Smooth muscle cell (in vitro differentiated cells): Measurements from ENCODE around the gene ADISSP. TPM values are rescaled to one million over a fixed set of nuclear protein-coding genes. Genes with fewer than 3 reads are reported as not detected.

Source experiments
- DNase-seq: peaks from one replicate; lab custom pipeline; 2025; ENCODE audit not compliant: unreplicated experiment; lab: John Stamatoyannopoulos, UW
- H2AFZ ChIP-seq: fragments of 200-600 bp; sonication (generic); 2 replicates; pipeline ENCODE4 v1.6.0; 2016; ENCODE audit warnings: antibody characterized with exemption, low read depth, mild to moderate bottlenecking
- H3F3A ChIP-seq: fragments of 200-600 bp; sonication (generic); 2 replicates; pipeline ENCODE4 v1.6.0; 2017; ENCODE audit warnings: antibody characterized with exemption, low read depth
- H3K27ac ChIP-seq: fragments of 200-600 bp; sonication (generic); 2 replicates; pipeline ENCODE4 v1.5.1; 2016; ENCODE audit warnings: low read depth, mild to moderate bottlenecking
- H3K27me3 ChIP-seq: fragments of 200-600 bp; sonication (generic); 2 replicates; pipeline ENCODE4 v1.6.1; 2016; ENCODE audit warnings: low read depth, mild to moderate bottlenecking
- H3K36me3 ChIP-seq: fragments of 200-600 bp; sonication (generic); 2 replicates; pipeline ENCODE4 v1.5.1; 2016; ENCODE audit warnings: low read depth
- H3K4me1 ChIP-seq: fragments of 200-600 bp; sonication (generic); 2 replicates; pipeline ENCODE4 v1.5.1; 2016; ENCODE audit warnings: low read depth
- H3K4me2 ChIP-seq: fragments of 200-600 bp; sonication (generic); 2 replicates; pipeline ENCODE4 v1.6.0; 2016; ENCODE audit warnings: mild to moderate bottlenecking
- H3K4me3 ChIP-seq: fragments of 200-600 bp; sonication (generic); 2 replicates; pipeline ENCODE4 v1.5.1; 2016; ENCODE audit warnings: mild to moderate bottlenecking
- H3K79me2 ChIP-seq: fragments of 200-600 bp; sonication (generic); 2 replicates; pipeline ENCODE4 v1.6.0; 2016; ENCODE audit warnings: low read depth, mild to moderate bottlenecking
- H3K9ac ChIP-seq: fragments of 200-600 bp; sonication (generic); 2 replicates; pipeline ENCODE4 v1.6.0; 2016; ENCODE audit warnings: low read depth
- H3K9me3 ChIP-seq: fragments of 200-600 bp; sonication (generic); replicated peaks from 2 replicates; pipeline ENCODE4 v1.5.1; 2016; ENCODE audit warnings: low read depth
- H4K20me1 ChIP-seq: fragments of 200-600 bp; sonication (generic); 2 replicates; pipeline ENCODE4 v1.6.0; 2016; ENCODE audit warnings: low read depth
- CTCF ChIP-seq: fragments of 200-600 bp; sonication (generic); IDR thresholded peaks from 2 replicates; pipeline ENCODE4 v1.5.1; 2017; ENCODE audit warnings: borderline replicate concordance, mild to moderate bottlenecking, antibody characterized with exemption; ENCODE audit not compliant: insufficient read depth, poor library complexity, severe bottlenecking
- WGBS: methylation state at CpG from one replicate; pipeline ENCODE4 v1.1.7; 2016; ENCODE audit warnings: low lambda C conversion rate; 5-methylcytosine and 5-hydroxymethylcytosine counted together
- polyA plus RNA-seq: library from polyadenylated mRNA; unstranded; fragments of >200 nt; fragmentation: Nextera tagmentation; extraction: Ambion mirVana; gene quantifications from 2 replicates; pipeline ENCODE4 v1.2.1, GENCODE V29; 2016
- total RNA-seq: library from RNA; depleted of rRNA; stranded (reverse); fragments of >200 nt; gene quantifications from 2 replicates; pipeline ENCODE4 v1.2.3, GENCODE V29; 2014

ADISSP gene
- total and polyA plus RNA-seq, 2 experiments from 2014 or later: 7.6 to 46.7 TPM

- no peaks in the 10 kb centered on the region for H3K27me3 ChIP-seq
- 92% methylated on average over 10 of the region's 10 CpGs for WGBS
- H3K4me1 ChIP-seq: no peaks in the 10 kb centered on the region
- no peak overlapping the region for H2AFZ ChIP-seq
- no peaks in the 10 kb centered on the region for H3F3A ChIP-seq
- H4K20me1 ChIP-seq: no peaks in the 10 kb centered on the region
- H3K79me2 ChIP-seq: no peaks in the 10 kb centered on the region
- no peaks in the 10 kb centered on the region for H3K9me3 ChIP-seq
- no peak overlapping the region for H3K27ac ChIP-seq
- no peak for TF ChIP-seq CTCF
- no peak overlapping the region for H3K4me2 ChIP-seq
- H3K9ac ChIP-seq: no peak overlapping the region
- H3K36me3 ChIP-seq: no peaks in the 10 kb centered on the region
- H3K4me3 ChIP-seq: no peak overlapping the region
- DNase-seq: no peak
These were observed 60.6 kb downstream of the ADISSP start for GRCh38 chr20:3706774-3707507.

DNA sequence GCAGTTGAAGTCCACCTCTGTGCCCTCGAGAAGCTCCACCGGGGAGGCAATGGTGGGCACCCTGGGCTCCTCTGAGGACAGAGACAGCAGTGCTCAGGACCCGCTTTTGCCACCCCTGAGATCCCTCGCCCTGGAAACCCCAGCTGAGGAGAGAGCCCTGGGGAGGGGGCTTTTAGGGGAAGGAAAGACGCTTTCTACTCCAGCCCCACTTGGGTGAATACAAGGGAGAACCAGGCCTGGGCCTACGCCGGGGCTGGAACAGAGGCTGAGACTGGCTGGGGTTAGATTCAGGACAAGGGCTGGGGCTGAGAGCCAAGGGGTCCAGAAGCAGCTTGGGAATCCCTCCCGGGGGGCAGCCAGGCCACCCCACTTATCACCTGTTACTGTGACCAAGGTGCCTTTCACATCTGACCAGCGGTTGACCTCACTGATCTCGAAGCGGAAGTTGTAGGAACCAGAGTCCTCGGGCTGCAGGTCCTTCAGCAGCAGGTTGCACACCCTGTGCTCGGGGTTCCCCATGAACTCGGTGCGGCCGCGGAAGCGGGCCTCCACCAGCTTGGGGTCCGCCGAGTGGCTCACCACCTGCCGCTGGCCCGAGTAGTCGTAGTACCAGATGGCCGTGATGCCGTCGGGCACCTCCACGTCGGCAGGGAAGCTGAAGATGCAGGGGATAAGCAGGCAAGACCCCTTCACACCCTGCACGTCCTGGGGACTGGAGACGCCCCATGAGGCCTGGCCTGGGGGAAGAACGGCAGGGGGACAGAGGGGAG, 61.4 kb downstream of the ADISSP start:
- no peak overlapping the region for H2AFZ ChIP-seq
- no peaks in the 10 kb centered on the region for H3K79me2 ChIP-seq
- no peaks in the 10 kb centered on the region for H3K27me3 ChIP-seq
- no peak overlapping the region for H3K27ac ChIP-seq
- no peaks in the 10 kb centered on the region for H3K9me3 ChIP-seq
- H4K20me1 ChIP-seq: no peaks in the 10 kb centered on the region
- H3F3A ChIP-seq: no peaks in the 10 kb centered on the region
- H3K4me1 ChIP-seq: no peaks in the 10 kb centered on the region
- no peak overlapping the region for H3K9ac ChIP-seq
- H3K36me3 ChIP-seq: no peaks in the 10 kb centered on the region
- TF ChIP-seq CTCF: no peak
- no peak for DNase-seq
- 95% methylated on average over 31 of the region's 31 CpGs for WGBS
- no peak overlapping the region for H3K4me2 ChIP-seq
- H3K4me3 ChIP-seq: no peak overlapping the region

DNA sequence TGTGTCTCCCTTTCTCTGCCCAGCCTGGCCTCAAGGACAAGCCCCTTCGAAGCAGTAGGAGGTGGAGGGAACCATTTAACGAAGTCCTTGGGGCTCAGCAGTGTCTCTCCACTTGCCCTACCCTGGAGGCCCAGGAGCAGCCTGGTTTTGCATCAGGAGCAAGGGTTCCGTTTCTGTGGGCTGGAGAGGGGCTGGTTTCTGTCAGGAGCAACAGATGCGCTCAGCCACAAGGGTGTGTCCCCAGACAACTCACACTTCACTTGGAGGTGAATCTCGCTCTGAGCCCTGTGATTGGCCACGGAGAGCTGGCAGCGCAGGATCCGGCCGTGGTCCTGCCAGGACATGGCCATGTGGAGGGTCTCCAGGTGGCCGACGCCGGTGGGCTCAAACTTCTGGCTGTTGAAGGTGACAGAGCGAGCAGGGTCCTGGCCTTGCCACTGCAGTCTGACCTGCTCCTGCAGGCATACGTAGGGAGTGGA, 62.0 kb downstream of the ADISSP start:
- TF ChIP-seq CTCF: no peak
- Histone ChIP-seq H2AFZ (no peak overlapping the region), H3K79me2 (no peaks in the 10 kb centered on the region), H3K9me3 (no peaks in the 10 kb centered on the region), H3K9ac (no peak overlapping the region), H3K27me3 (no peaks in the 10 kb centered on the region), H4K20me1 (no peaks in the 10 kb centered on the region), H3K4me1 (no peaks in the 10 kb centered on the region), H3K4me3 (no peak overlapping the region), H3K36me3 (no peaks in the 10 kb centered on the region), H3K27ac (no peak overlapping the region), H3F3A (no peaks in the 10 kb centered on the region), H3K4me2 (no peak overlapping the region)
- 84% methylated on average over 14 of the region's 14 CpGs for WGBS
- DNase-seq: no peak
